Measurements from ENCODE around the gene EMILIN3. TPM values are rescaled to one million over a fixed set of nuclear protein-coding genes. Genes with fewer than 3 reads are reported as not detected.

EMILIN3 gene
- polyA plus RNA-seq, 3 donors: 7.2 to 7.8 (median 7.5) TPM

GRCh38 chr20:41392295-41392694 is 25.7 kb upstream of the EMILIN3 start:
- no peak for DNase-seq (ENCODE audit: low read depth in 3 of 3, low spot score in 2 of 3)

GRCh38 chr20:41391587-41392001 is 25.0 kb upstream of the EMILIN3 start:
- no peak for DNase-seq (ENCODE audit: low read depth in 3 of 3, low spot score in 2 of 3)

GRCh38 chr20:41390889-41391288 is 24.3 kb upstream of the EMILIN3 start:
- no peak for DNase-seq (ENCODE audit: low read depth in 3 of 3, low spot score in 2 of 3)

GRCh38 chr20:41387444-41387851 is 20.8 kb upstream of the EMILIN3 start:
- no peak for DNase-seq (ENCODE audit: low read depth in 3 of 3, low spot score in 2 of 3)

GRCh38 chr20:41386502-41387427 is 20.1 kb upstream of the EMILIN3 start:
- no peak for DNase-seq (ENCODE audit: low read depth in 3 of 3, low spot score in 2 of 3)

GRCh38 chr20:41382791-41383305 is 16.2 kb upstream of the EMILIN3 start:
- DNase-seq (ENCODE audit: low read depth in 3 of 3, low spot score in 2 of 3): no peak

GRCh38 chr20:41380551-41381193 is 14.1 kb upstream of the EMILIN3 start:
- no peak for DNase-seq (ENCODE audit: low read depth in 3 of 3, low spot score in 2 of 3)

GRCh38 chr20:41379551-41379950 is 12.9 kb upstream of the EMILIN3 start:
- DNase-seq (ENCODE audit: low read depth in 3 of 3, low spot score in 2 of 3): no peak

GRCh38 chr20:41377275-41377674 is 10.7 kb upstream of the EMILIN3 start:
- DNase-seq (ENCODE audit: low read depth in 3 of 3, low spot score in 2 of 3): no peak

GRCh38 chr20:41376349-41376748 is 9.7 kb upstream of the EMILIN3 start:
- DNase-seq (ENCODE audit: low read depth in 3 of 3, low spot score in 2 of 3): no peak

- no peak for DNase-seq (ENCODE audit: low read depth in 3 of 3, low spot score in 2 of 3)
Observed at GRCh38 chr20:41375846-41376245, 9.2 kb upstream of the EMILIN3 start.

- DNase-seq (ENCODE audit: low read depth in 3 of 3, low spot score in 2 of 3): no peak
Observed at GRCh38 chr20:41373931-41374920, 7.6 kb upstream of the EMILIN3 start.

GRCh38 chr20:41373251-41373783 is 6.7 kb upstream of the EMILIN3 start:
- no peak for DNase-seq (ENCODE audit: low read depth in 3 of 3, low spot score in 2 of 3)

GRCh38 chr20:41371371-41371770 is 4.8 kb upstream of the EMILIN3 start:
- no peak for DNase-seq (ENCODE audit: low read depth in 3 of 3, low spot score in 2 of 3)

- no peak for DNase-seq (ENCODE audit: low read depth in 3 of 3, low spot score in 2 of 3)
Observed at GRCh38 chr20:41370176-41370575, 3.6 kb upstream of the EMILIN3 start.

GRCh38 chr20:41369673-41370072 is 3.1 kb upstream of the EMILIN3 start:
- no peak for DNase-seq (ENCODE audit: low read depth in 3 of 3, low spot score in 2 of 3)

- DNase-seq (ENCODE audit: low read depth in 3 of 3, low spot score in 2 of 3): no peak
Observed at GRCh38 chr20:41367956-41368355, 1.3 kb upstream of the EMILIN3 start.

GRCh38 chr20:41367393-41367695 is 726 bp upstream of the EMILIN3 start:
- DNase-seq (ENCODE audit: low read depth in 3 of 3, low spot score in 2 of 3): no peak

- DNase-seq (ENCODE audit: low read depth in 3 of 3, low spot score in 2 of 3): no peak
Observed at GRCh38 chr20:41365777-41366545, 657 bp downstream of the EMILIN3 start.

Measured in right renal cortex interstitium (tissue), 3 donors.